Peyer's patch (tissue), 4 donors: Measurements from ENCODE around the gene CCDC177. TPM values are rescaled to one million over a fixed set of nuclear protein-coding genes. Genes with fewer than 3 reads are reported as not detected.

ENCODE experiments used
- DNase-seq, 3 donors: peaks; one replicate each; pipeline ENCODE4 v3.0.0-alpha.2; 2017 to 2019
- H3K27ac ChIP-seq, 4 donors: fragments of 200-600 bp; sonication (generic); one replicate each; pipeline ENCODE4 v1.5.1; 2016 to 2019
- H3K27me3 ChIP-seq, 2 donors: fragments of 200-600 bp; sonication (generic); one replicate each; pipeline ENCODE4 v1.5.1; 2019
- H3K36me3 ChIP-seq, 3 donors: fragments of 200-600 bp; sonication (generic); one replicate each; pipeline ENCODE4 v1.5.1; 2016 to 2019
- H3K4me1 ChIP-seq, 4 donors: fragments of 200-600 bp; sonication (generic); one replicate each; pipeline ENCODE4 v1.5.1; 2016 to 2019
- H3K4me3 ChIP-seq, 4 donors: fragments of 200-600 bp; sonication (generic); 1 replicate in 3 of 4; 2 replicates in 1 of 4; pipeline ENCODE4 v1.5.1; 2016 to 2019; ENCODE audit warnings: mild to moderate bottlenecking in 1 of 4
- H3K9me3 ChIP-seq, 4 donors: fragments of 200-600 bp; sonication (generic); one replicate each; pipeline ENCODE4 v1.5.1; 2016 to 2019; ENCODE audit warnings: mild to moderate bottlenecking in 1 of 4
- CTCF ChIP-seq, 6 experiments: fragments of 450-650 bp in 4 of 6; fragments of 200-600 bp in 2 of 6; sonication (generic) in 1 of 6; IDR thresholded peaks; one replicate each; pipeline ENCODE4 v1.5.1; 2017 to 2019; ENCODE audit warnings: antibody characterized with exemption in 6 of 6, mild to moderate bottlenecking in 3 of 6, moderate library complexity in 1 of 6
- POLR2A ChIP-seq, 2 donors: fragments of 450-650 bp; IDR thresholded peaks; one replicate each; pipeline ENCODE4 v1.5.1; 2017; ENCODE audit warnings: antibody characterized with exemption in 2 of 2, mild to moderate bottlenecking in 2 of 2, moderate library complexity in 2 of 2
- total RNA-seq, 4 donors: library from RNA; depleted of rRNA; stranded (reverse); fragments of >200 nt; gene quantifications; one replicate each; pipeline ENCODE4 v1.1.0, GENCODE V29; 2016

Gene CCDC177
- total RNA-seq, 4 donors from 2014 or later, result not detected

DNA sequence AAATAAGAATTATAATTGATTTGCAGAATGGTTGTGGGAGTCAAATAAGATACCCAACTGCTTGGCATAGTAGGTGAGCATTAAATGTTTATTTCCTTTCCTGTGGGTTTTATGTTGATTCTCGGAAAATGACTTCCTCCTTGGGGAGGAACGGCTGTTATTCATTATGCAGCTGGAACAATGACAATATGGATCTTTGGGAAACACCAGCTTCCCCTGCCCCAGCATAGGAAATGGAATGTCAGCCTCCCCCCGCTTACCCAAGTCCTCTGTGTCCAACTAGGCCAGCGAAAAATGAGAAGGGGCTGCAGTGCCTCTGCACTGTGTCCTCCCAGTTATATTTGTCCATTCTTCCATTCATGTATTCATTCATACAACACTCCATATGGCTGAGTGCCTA is 11.7 kb upstream of the CCDC177 start:
- Histone ChIP-seq H3K36me3 (no peaks in the 10 kb centered on the region), H3K9me3 (no peaks in the 10 kb centered on the region), H3K4me1 (peaks cover 0 to 8% (median 0%) of the 10 kb centered on the region in 4 donors), H3K27me3 (no peaks in the 10 kb centered on the region), H3K27ac (no peak overlapping the region), H3K4me3 (no peak overlapping the region)
- no peak for DNase-seq
- TF ChIP-seq POLR2A (IDR thresholded peaks at IDR 0.05), result no peak
- TF ChIP-seq CTCF (IDR thresholded peaks at IDR 0.05), result no peak

DNA sequence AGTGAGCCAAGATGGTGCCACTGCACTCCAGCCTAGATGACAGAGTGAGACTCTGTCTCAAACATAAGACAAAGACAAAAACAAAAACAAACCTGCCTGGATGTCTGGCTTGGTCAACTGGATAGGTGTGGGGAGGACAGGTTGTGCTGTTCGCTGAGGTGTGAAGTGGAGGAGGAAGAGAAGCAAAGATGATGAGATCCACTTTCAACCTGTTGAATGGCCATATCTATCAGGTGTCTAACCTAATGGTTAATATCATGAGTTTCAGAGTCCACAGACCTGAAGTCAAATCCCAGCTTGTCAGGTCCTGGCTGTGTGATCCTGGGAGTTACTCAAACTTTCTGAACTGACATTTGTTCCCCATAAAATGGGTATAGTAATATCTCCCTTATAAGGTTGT is 9.7 kb upstream of the CCDC177 start:
- no peak for DNase-seq
- no peaks in the 10 kb centered on the region for H3K36me3 ChIP-seq
- no peaks in the 10 kb centered on the region for H3K9me3 ChIP-seq
- TF ChIP-seq POLR2A (IDR thresholded peaks at IDR 0.05), result no peak
- no peak for TF ChIP-seq CTCF (IDR thresholded peaks at IDR 0.05)
- no peak overlapping the region for H3K4me3 ChIP-seq
- H3K4me1 ChIP-seq, result peaks cover 0 to 14% (median 0%) of the 10 kb centered on the region in 4 donors
- no peak overlapping the region for H3K27ac ChIP-seq
- no peaks in the 10 kb centered on the region for H3K27me3 ChIP-seq

DNA sequence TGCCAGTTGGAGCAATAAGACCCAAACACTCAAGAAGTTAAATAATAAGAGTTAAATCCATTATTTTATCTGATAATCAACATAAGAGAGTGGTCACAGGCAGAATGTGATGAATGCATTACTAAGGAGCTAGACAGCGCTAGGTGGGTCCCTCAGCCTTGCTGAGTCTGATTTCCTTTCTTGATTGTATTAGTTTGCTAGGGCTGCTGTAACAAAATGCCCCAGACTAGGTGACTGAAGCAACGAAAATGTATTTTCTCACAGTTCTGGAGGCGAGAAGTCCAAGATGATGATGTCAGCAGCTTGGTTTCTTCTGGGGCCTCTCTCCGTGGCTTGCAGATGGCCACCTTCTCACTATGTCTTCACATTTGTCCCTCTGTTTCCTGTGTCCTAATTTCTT is 8.2 kb upstream of the CCDC177 start:
- DNase-seq, result no peak
- TF ChIP-seq POLR2A (IDR thresholded peaks at IDR 0.05), result no peak
- no peak for TF ChIP-seq CTCF (IDR thresholded peaks at IDR 0.05)
- Histone ChIP-seq H3K4me3 (no peak overlapping the region), H3K27ac (no peak overlapping the region), H3K4me1 (peaks cover 0 to 15% (median 0%) of the 10 kb centered on the region in 4 donors), H3K27me3 (no peaks in the 10 kb centered on the region), H3K36me3 (no peaks in the 10 kb centered on the region), H3K9me3 (no peaks in the 10 kb centered on the region)

- Histone ChIP-seq H3K36me3 (no peaks in the 10 kb centered on the region), H3K4me1 (peaks cover 0 to 10% (median 0%) of the 10 kb centered on the region in 4 donors), H3K27ac (no peak overlapping the region), H3K4me3 (no peak overlapping the region), H3K9me3 (no peaks in the 10 kb centered on the region), H3K27me3 (no peaks in the 10 kb centered on the region)
- TF ChIP-seq POLR2A (IDR thresholded peaks at IDR 0.05), result no peak
- no peak for TF ChIP-seq CTCF (IDR thresholded peaks at IDR 0.05)
- no peak for DNase-seq
These were observed 7.5 kb upstream of the CCDC177 start for GRCh38 chr14:69582212-69582611.

GRCh38 chr14:69581316-69581935 is 6.8 kb upstream of the CCDC177 start:
- no peak for DNase-seq
- peaks cover 0 to 7% (median 0%) of the 10 kb centered on the region in 4 donors for H3K4me1 ChIP-seq
- H3K27ac ChIP-seq, result no peak overlapping the region
- no peak overlapping the region for H3K4me3 ChIP-seq
- no peaks in the 10 kb centered on the region for H3K9me3 ChIP-seq
- H3K36me3 ChIP-seq, result no peaks in the 10 kb centered on the region
- TF ChIP-seq CTCF (IDR thresholded peaks at IDR 0.05), result no peak
- no peak for TF ChIP-seq POLR2A (IDR thresholded peaks at IDR 0.05)
- H3K27me3 ChIP-seq, result no peaks in the 10 kb centered on the region
